ENCODE data around the gene LASP1. TPM values are rescaled to one million over a fixed set of nuclear protein-coding genes. Genes with fewer than 3 reads are reported as not detected.
"Not testable (repeated sequence)": the region's sequence is repeated elsewhere in the genome, so short reads cannot be mapped to it uniquely, and the experiment has no call there.

LASP1 gene
- total and polyA plus RNA-seq, 2 donors (not counting 3 experiments of a cell fraction or from before 2014, with no cell fraction given), result 214 to 242 TPM

- POLR2A ChIA-PET, result no interaction called here
- Histone ChIP-seq H3K4me2 (ENCODE audit: insufficient read depth, low read length) (no peak overlapping the region), H3K9me1 (replicated peaks; ENCODE audit: control insufficient read depth, extremely low read depth, insufficient read depth, low read length) (no peaks in the 10 kb centered on the region), H3K9ac (replicated peaks; ENCODE audit: extremely low read depth, insufficient read depth, low read length) (no peak overlapping the region), H2AFZ (ENCODE audit: low read depth, low read length) (no peak overlapping the region), H3K36me3 (ENCODE audit: control insufficient read depth in 2 of 2, extremely low read depth in 1 of 2, insufficient read depth in 2 of 2, low read length in 2 of 2) (no peaks in the 10 kb centered on the region), H3K79me2 (ENCODE audit: control insufficient read depth, insufficient read depth, low read length) (no peaks in the 10 kb centered on the region), H3K27ac (ENCODE audit: insufficient read depth, low read depth, low read length) (no peak overlapping the region), H3K9me3 (replicated peaks; ENCODE audit: control insufficient read depth, insufficient read depth, low read length) (no peaks in the 10 kb centered on the region), H3K4me1 (ENCODE audit: control insufficient read depth, extremely low read depth, insufficient read depth, low read length) (no peaks in the 10 kb centered on the region), H3K4me3 (replicated peaks in 1 of 3; ENCODE audit: insufficient read depth in 1 of 3, low read depth in 1 of 3, low read length in 3 of 3) (no peak overlapping the region), H3K27me3 (ENCODE audit: control insufficient read depth in 2 of 2, insufficient read depth in 2 of 2, low read length in 2 of 2) (no peaks in the 10 kb centered on the region), H4K20me1 (replicated peaks; ENCODE audit: control insufficient read depth, extremely low read depth, insufficient read depth, low read length) (no peaks in the 10 kb centered on the region)
- BruUV-seq (replicated peaks), result no TSS peak
- CTCF ChIA-PET, result interaction anchor here (1.2 to 5.4 kb wide), 7 partner anchors 10 to 248 kb away, joined by 3 to 41 read pairs (median 5); partner anchors contain the start of gene FBXO47
- dilution Hi-C loops (cut with MboI; ENCODE audit: extremely low pct_ligation_motif_present, low sequenced_read_pairs), result no loop called here
- TF ChIP-seq CTCF (IDR thresholded peaks at IDR 0.05; ENCODE audit: extremely low read depth in 1 of 2, insufficient read depth in 1 of 2, low read depth in 1 of 2, low read length in 2 of 2) (no peak), JUN (IDR thresholded peaks at IDR 0.05; ENCODE audit: borderline replicate concordance, insufficient read depth, insufficient read length, low read depth) (no peak), POLR2AphosphoS5 (IDR thresholded peaks at IDR 0.05; ENCODE audit: insufficient read depth, low read depth, low read length) (no peak), EZH2 (IDR thresholded peaks at IDR 0.05; ENCODE audit: borderline replicate concordance, low read depth, low read length, severe bottlenecking) (no peak), GATA2 (IDR thresholded peaks at IDR 0.05; ENCODE audit: insufficient read depth, insufficient read length, low read depth, low read length) (no peak), FOS (IDR thresholded peaks at IDR 0.05; ENCODE audit: borderline replicate concordance, insufficient read depth, low read length) (no peak), POLR2A (IDR thresholded peaks at IDR 0.05; ENCODE audit: low read depth, low read length) (no peak), MAX (IDR thresholded peaks at IDR 0.05; ENCODE audit: insufficient read depth, insufficient read length) (no peak), MYC (IDR thresholded peaks at IDR 0.05; ENCODE audit: low read depth, low read length) (no peak)
- intact Hi-C loops (cut with micrococcal nuclease), result no loop called here
- FAIRE-seq (no peak), DNase-seq (ENCODE audit: low read depth, low spot score) (no peak)
Observed at GRCh38 chr17:38926293-38927070, 56.6 kb downstream of the LASP1 start.

- H3K27ac ChIP-seq (ENCODE audit: insufficient read depth, low read depth, low read length); FAIRE-seq; CTCF ChIA-PET; intact Hi-C loops (cut with micrococcal nuclease); H3K27me3 ChIP-seq (ENCODE audit: control insufficient read depth in 2 of 2, insufficient read depth in 2 of 2, low read length in 2 of 2); H3K9me3 ChIP-seq (replicated peaks; ENCODE audit: control insufficient read depth, insufficient read depth, low read length); BruUV-seq (replicated peaks); DNase-seq (ENCODE audit: low read depth, low spot score); H4K20me1 ChIP-seq (replicated peaks; ENCODE audit: control insufficient read depth, extremely low read depth, insufficient read depth, low read length); H3K79me2 ChIP-seq (ENCODE audit: control insufficient read depth, insufficient read depth, low read length); H3K9me1 ChIP-seq (replicated peaks; ENCODE audit: control insufficient read depth, extremely low read depth, insufficient read depth, low read length); H2AFZ ChIP-seq (ENCODE audit: low read depth, low read length); POLR2A ChIA-PET; H3K9ac ChIP-seq (replicated peaks; ENCODE audit: extremely low read depth, insufficient read depth, low read length); dilution Hi-C loops (cut with MboI; ENCODE audit: extremely low pct_ligation_motif_present, low sequenced_read_pairs); H3K36me3 ChIP-seq (ENCODE audit: control insufficient read depth in 2 of 2, extremely low read depth in 1 of 2, insufficient read depth in 2 of 2, low read length in 2 of 2); H3K4me1 ChIP-seq (ENCODE audit: control insufficient read depth, extremely low read depth, insufficient read depth, low read length); H3K4me3 ChIP-seq (replicated peaks in 1 of 3; ENCODE audit: insufficient read depth in 1 of 3, low read depth in 1 of 3, low read length in 3 of 3); H3K4me2 ChIP-seq (ENCODE audit: insufficient read depth, low read length): not testable (repeated sequence)
Observed at GRCh38 chr17:38930782-38931181, 60.9 kb downstream of the LASP1 start.
